RKO (cell line): ENCODE measurements around the gene MMP25.
"Not testable (repeated sequence)": the region's sequence is repeated elsewhere in the genome, so short reads cannot be mapped to it uniquely, and the experiment has no call there.

Experiments used
- DNase-seq: peaks from one replicate; pipeline ENCODE4 v3.0.0-alpha.2; 2016; ENCODE audit warnings: low spot score

MMP25 gene

DNA sequence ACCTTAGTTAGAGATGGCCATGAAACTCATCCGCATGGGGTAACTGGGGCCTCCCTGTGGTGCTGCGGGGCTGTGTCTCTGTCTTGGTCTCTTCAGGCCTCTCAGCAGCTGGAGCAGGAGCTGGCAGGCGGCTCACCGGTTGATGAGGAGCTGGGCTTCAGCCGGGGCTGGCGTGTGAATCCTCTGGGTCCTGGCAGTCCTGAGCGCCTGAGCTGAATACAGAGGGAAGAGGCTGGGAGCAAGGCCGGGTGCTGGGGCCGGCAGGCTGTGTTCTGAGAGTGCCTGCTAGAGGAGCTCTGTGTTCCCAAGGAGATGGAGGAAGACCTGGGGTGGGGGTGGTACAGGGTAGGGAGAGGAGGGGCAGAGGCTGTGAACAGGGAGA, 9.4 kb downstream of the MMP25 start:
- not testable (repeated sequence) for DNase-seq

DNA sequence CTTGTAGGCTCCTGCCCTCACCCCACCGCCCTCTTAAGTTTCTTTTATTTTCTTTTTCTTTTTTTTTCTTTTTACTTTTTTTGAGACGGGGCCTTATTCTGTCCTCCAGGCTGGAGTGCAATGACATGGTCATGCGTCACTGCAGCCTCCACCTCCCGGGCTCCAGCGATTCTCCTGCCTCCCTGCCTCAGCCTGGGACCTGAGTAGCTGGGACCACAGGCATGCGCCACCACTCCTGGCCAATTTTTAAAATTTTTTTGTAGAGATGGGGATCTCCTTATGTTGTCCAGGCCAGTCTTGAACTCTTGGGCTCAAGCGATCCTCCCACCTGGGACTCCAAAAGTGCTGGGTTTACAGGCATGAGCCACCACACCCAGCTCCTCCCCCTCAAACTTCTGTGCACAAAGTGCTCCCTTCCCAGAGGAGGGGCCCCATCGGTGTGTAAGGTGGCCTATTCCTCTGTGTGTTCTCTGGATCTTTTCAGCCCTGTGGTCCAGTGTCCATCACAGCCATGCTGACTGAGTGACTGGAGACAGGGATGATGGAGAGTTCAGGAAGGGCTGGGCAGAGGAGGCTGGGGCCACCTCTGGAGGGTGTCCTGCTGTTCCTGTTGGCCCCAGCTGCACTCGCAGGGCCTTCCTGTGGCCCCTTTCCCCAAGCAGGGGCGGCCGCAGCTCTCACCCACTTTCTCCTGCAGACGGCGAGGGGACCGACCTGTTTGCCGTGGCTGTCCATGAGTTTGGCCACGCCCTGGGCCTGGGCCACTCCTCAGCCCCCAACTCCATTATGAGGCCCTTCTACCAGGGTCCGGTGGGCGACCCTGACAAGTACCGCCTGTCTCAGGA, 10.2 kb downstream of the MMP25 start:
- no peak for DNase-seq

DNA sequence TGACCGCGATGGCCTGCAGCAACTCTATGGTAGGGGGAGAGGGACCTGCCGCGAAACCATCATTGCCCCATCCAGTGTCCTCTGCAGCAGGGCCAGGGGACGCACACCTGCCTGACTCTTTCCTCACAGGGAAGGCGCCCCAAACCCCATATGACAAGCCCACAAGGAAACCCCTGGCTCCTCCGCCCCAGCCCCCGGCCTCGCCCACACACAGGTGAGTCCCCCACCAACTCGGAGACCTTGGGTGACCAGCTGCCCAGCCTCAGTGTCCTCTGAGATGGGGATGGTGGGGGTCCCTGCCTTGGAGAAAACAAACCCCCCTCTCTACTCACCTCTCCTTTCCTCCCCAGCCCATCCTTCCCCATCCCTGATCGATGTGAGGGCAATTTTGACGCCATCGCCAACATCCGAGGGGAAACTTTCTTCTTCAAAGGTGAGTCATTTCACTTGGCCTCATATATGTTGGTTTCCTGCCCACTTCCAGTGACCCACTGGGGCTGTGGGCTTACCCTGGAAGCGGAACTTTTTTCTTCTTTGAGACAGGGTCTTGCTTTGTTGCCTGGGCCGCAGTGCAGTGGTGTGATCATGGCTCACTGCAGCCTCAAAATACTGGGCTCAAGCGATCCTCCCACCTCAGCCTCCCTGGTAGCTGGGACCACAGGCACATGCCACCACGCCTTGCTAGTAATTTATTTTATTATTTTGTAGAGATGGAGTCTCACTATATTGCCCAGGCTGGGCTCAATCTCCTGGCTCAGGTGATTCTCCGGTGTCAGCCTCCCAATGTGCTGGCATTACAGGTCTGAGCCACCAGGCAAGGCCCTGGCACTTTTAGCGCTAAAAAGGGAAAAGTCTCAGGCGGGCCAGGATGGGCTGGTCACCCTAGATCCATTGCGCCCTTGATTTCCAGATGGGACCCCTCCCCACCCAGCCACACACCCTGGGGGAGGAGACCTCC, 11.1 kb downstream of the MMP25 start:
- no peak for DNase-seq

DNA sequence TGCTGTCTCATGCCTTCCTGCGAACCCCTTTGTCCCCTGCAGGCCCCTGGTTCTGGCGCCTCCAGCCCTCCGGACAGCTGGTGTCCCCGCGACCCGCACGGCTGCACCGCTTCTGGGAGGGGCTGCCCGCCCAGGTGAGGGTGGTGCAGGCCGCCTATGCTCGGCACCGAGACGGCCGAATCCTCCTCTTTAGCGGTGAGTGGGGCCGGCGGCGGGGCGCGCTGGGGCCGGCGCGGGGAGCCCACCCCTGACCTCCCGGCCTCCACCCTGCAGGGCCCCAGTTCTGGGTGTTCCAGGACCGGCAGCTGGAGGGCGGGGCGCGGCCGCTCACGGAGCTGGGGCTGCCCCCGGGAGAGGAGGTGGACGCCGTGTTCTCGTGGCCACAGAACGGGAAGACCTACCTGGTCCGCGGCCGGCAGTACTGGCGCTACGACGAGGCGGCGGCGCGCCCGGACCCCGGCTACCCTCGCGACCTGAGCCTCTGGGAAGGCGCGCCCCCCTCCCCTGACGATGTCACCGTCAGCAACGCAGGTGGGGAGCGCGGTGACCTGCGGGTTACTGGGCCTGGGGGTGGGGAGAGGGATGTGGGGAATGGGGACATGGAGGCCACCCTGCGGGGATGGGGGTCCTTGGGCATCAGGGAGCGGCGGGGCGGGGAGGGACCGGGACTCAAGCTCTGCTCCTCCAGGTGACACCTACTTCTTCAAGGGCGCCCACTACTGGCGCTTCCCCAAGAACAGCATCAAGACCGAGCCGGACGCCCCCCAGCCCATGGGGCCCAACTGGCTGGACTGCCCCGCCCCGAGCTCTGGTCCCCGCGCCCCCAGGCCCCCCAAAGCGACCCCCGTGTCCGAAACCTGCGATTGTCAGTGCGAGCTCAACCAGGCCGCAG, 12.0 kb downstream of the MMP25 start:
- DNase-seq: no peak

DNA sequence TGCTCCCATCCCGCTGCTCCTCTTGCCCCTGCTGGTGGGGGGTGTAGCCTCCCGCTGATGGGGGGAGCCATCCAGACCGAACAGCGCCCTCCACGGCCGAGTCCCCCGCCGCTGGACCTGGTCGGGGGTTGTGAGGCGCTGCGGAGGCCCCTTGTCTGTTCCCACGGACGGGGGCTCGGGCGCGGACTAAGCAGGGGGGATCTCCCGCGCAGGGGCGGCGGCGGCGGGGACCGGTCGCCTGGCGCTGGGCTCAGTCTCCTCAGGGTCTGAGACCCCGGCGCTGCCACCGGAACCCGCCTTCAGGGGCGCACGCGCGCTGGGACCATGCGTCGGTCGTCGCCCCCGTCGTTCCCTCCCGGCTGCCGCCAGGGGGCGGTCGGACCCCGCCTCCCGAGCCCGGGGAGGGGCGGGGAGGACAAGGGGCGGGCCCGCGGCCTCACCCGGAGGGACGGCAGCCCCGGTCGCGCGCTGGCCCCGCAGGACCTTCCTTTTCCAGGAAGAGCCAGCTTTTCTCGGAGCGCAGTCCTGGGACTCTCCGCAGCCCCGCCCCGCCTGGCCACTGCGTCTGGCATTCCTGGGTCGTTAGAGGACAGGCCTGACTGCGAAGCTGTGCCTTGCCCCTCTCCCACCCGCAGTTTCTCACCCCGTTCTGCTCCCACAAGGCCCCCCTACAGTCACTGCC, 12.8 kb downstream of the MMP25 start:
- DNase-seq: peak; percentile 87

DNA sequence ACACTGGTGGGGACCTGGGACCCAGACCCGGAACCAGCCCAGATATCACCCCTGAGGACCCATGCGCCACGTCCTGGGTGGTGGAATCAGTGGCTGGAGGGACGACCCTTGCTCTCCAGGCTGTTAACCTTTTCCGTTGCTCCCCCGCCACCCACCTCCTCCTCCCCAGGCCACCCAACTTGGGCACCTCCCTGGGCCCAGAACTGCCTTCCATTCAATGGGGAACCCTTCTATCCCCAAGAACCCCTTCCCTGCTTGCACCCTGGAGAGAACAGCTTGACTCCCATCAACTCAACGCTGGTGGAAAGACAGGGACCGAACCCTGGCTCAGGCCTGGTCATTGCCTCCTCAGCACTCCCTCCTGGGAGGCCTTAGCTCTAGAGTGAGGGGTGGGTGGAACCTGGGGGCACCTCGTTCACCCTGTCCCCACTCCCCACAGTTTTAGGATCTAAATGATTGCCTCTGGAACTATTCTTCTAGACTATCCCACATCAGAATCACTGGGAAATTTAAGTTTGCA, 13.4 kb downstream of the MMP25 start:
- no peak for DNase-seq

DNA sequence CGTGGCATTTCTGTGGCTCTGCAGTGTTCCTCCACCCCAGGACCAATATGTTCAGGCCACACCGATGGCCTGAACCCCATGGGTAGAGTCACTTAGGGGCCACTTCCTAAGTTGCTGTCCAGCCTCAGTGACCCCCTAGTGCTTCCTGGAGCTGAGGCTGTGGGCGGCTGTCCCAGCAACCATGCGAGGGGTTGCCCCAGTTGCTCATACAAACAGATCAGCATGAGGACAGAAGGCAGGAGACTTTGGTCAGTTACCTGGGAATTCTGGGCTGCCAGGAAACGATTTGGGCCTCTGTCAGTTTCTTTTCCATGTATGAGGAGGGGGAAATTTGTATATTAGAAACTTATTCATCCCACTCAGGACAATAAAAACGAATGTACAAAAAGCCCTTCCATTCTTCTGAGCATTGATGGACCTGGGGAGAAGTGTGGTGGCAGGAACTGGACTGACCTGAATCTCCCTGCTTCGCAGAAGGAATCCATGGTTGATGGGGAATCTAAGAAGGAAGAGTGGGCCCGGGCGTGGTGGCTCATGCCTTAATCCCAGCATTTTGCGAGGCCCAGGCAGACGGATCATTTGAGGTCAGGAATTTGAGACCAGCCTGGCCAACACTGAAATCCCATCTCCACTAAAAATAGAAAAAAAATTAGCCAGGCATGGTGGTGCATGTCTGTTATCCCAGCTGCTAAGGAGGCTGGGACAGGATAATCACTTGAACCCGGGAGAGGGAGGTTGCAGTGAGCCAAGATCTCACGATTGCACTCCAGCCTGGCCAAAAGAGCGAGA, 14.2 kb downstream of the MMP25 start:
- DNase-seq: no peak

DNA sequence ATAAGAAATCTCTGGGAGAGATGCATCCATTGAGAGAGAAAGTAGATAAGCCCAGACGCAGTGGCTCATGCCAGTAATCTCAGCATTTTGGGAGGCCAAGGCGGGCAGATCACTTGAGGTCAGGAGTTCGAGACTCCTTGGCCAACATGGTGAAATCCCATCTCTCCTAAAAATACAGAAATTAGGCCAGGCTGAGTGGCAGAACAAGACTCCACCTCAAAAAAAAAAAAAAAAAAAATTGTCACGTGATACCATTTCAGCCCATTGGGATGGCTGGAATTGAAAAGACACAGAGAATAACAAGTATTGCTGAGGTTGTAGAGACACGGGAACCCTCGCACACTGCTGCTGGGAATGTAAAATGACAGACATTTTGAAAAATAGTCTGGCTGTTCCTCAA, 16.2 kb downstream of the MMP25 start:
- DNase-seq: no peak

DNA sequence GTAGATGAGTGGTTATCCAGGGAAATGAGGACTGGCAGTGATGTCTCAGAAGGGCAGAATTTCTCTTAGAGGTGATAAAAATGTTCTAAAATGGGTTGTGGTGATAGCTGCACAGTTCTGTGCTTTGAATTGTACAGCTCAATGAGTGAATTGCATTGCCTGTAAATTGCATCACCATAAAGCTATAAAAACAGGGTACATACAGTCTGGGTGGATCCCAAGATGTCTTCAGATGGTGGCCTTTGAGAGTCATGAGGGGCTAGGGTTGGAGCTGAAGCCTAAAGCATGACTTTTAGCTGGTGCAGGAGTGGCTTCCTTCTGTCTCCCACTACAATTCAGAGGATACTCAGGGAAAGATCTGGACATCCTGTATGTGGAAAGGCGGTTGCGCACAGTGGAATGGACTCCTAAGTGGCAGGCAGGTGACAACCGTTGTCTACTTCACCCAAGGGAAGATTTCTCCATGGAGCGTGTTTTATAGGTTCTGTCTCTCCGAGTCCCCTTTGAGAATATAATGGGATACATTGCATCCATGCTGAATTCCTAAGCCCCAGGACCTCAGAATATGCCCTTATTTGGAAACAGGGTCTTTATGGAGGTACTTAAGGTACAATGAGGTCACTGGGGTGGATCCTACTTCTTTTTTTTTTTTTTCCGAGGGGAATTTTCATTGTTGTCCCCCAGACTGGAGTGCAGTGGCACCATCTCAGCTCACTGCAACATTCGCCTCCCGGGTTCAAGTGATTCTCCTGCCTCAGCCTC, 17.4 kb downstream of the MMP25 start:
- DNase-seq: no peak

DNA sequence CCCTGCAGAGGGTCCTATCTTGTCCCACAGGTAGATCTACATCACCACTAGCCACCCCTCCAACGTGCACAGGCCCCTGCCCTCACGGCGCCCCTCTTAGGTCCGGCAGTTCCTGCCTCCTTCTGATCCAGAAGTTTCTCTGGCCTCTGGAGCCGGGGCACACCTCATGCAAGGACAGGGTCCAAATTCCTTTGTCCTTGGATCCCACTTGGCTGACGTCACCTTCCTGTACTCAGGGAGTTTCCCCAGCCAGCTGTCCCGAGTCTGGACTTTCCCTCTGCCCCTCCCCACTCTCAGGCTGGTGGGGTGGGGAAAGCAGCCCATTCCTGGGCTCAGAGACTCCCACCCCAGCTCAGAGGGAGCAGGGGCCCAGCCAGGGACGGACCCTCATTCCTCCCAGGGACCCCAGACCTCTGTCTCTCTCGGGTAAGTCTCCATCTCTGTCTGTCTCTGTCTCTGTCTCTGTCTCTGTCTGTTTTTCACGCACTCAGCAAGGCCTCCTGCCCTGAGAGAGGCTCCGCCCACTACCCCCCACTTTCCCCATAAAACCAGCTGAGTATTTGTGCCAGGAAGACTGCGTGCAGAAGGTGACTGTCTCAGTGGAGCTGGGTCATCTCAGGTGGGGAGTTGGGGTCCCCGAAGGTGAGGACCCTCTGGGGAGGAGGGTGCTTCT, 18.8 kb downstream of the MMP25 start, which contains the start of gene IL32:
Gene IL32, plus strand, starts transcription at position 572 of the 673 bp plus-strand sequence. CDS start 172 bp downstream, outside the sequence.
- DNase-seq: peak; percentile 66

DNA sequence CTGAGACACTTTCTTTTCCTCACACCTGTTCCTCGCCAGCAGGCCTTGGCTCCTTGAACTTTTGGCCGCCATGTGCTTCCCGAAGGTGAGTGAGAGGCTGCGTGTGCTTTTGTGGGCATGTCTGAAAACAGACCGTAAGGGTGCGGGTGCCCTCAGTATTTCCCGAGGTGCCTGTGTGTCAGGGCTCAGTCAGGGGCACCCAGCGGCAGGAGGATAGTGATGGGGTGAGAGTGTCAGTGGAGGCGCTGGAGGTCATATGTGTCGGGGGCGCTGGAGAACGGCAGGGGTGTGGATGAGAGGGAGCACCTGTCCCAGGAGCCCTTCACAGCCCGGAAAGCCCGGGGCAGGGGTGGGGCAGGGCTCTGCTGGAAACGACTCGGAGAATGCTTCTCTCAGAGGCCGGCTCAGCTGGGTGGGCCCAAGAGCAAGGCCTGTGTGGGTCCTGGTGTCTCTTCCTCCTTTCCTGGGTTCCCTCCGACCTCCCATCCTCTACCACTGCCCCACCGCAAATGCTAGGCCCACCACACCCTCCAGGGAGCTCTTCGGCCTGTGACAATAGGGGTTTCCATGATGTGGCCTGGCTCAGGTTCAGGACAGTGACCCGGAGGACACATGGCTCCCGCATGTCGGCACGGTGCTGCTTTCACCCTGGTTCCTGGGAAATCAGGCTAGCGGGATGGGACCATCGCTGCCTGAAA, 19.5 kb downstream of the MMP25 start:
- peak; percentile 19 for DNase-seq

DNA sequence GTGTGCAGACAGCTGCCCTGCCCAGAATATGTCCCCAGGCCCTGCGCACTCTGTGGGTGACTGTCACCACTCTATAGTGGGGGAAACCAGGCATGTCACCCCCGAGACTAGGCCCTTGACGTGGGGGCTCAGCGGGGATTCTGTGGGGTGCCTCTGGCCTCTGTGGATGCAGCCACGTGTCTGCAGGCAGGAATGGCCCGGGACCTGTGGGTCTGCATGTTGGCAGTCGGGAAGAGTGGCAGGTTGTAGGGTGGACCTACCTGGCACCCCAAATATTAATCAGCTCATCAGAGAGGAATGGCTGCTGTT, 20.0 kb downstream of the MMP25 start:
- DNase-seq: no peak

DNA sequence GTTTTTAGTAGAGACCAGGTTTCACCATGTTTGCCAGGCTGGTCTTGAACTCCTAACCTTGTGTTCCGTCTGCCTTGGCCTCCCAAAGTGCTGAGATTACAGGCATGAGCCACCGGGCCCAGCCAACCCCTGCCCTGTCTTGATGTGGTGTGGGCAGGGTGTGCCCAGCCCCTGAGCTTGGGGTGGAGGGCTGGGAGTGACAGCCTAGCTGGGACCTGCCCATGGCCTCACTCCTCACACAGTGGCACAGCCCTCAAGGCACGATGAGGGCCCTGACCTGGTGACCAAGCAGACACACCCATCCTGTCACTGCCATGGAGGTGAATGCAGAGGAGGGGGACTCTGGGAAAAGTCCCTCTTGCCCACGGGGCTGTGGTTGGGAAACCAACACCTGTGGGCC, 22.1 kb downstream of the MMP25 start:
- DNase-seq: no peak

DNA sequence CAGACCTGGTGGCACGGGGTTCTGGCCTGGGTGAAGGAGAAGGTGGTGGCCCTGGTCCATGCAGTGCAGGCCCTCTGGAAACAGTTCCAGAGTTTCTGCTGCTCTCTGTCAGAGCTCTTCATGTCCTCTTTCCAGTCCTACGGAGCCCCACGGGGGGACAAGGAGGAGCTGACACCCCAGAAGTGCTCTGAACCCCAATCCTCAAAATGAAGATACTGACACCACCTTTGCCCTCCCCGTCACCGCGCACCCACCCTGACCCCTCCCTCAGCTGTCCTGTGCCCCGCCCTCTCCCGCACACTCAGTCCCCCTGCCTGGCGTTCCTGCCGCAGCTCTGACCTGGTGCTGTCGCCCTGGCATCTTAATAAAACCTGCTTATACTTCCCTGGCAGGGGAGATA, 22.8 kb downstream of the MMP25 start:
- DNase-seq: not testable (repeated sequence)

DNA sequence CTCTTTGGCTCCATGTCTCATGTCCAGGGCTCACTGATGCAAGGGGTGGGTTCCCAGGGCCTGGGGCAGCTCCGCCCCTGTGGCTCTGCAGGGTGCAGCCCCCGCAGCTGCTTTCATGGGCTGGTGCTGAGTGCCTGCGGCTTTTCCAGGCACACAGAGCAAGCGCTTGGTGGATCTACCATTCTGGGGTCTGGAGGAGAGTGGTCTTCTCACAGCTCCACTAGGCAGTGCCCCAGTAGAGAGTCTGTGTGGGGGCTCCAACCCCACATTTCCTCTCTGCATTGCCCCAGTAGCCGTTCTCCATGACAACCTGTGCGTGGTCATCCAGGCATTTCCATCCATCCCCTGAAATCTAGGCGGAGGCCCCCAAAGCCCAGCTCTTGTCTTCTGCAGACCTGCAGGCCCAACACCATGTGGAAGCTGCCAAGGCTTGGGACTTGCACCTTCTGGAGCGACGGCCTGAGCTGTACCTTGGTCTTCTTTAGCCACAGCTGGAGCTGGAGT, 24.3 kb downstream of the MMP25 start:
- no peak for DNase-seq

DNA sequence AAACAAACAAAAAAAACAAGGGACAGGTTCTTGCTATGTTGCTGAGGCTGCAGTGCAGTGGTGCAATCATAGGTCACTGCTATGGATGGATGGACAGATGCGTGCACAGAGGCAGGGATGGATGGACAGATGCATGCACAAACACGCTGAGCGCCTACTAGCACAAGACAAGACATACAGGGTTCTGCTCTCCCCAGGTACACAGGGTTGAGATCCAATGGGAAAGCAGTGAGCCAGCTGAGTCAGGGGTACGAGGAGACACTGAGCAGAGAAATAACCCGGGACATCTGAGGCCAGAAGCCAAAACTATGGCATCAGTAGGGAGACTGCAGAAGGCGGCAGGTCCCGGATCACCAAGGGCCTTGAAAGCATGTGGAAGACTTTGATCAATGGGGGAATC, 25.3 kb downstream of the MMP25 start:
- no peak for DNase-seq

DNA sequence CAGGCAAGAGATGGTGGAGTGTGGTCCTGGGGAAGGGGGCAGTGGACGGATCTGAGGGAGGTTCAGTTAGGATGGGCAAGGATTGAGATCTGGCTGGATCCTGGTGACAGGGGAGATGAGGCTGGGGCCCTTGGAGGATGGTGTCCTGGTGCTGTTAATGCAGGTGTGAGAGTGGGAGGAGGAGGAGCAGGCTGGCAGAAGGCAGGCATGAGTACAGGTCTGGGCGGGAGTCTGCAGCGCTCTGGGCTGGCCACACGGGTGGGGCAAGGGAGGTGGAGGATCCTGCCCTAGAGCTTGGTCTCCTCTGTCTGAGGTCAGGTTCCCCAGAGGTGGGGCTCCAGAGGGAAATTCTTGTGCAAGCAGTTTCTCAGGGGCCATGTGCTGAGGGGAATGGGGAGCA, 25.8 kb downstream of the MMP25 start:
- DNase-seq: not testable (repeated sequence)

DNA sequence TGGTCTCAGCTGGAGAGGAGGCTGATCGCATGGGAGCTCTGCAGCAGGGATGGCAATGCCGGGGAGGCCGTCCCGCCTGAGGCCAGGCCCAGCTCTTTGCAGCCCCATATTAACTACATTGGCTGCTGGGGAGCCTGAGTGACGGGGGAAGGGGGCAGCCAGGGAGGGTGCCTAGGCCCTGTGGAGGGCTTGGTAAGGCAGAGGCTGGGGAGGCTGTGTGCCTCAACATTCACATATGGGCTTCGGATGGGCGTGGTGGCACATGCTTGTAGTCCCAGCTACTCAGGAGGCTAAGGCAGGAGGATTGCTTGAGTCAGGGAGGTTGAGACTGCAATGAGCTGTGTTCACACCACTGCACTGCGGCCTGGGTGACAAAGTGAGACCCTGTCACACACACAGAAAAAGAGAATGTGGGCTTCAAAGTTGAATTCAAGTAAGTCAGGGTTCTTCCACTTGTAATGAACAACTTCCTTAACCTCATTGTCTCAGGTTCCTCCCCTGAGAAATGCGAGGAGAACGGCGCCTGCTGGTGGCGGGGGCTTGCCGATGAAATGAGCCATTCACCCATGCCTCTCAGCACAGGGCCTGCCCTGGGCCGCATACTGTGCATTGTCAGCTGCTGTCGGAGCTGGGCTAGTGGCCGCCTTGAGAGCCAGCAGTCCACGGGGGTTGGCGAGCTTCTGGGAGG, 26.4 kb downstream of the MMP25 start:
- DNase-seq: not testable (repeated sequence)
